G401 (cell line): Measurements from ENCODE around the gene KISS1R. TPM values are rescaled to one million over a fixed set of nuclear protein-coding genes. Genes with fewer than 3 reads are reported as not detected.
"Not testable (repeated sequence)": the region's sequence is repeated elsewhere in the genome, so short reads cannot be mapped to it uniquely, and the experiment has no call there.

Source experiments
- DNase-seq: peaks from one replicate; pipeline ENCODE4 v3.0.0-alpha.2; 2015; ENCODE audit warnings: low spot score
- in situ Hi-C: cut with HindIII; loops from 2 replicates; pipeline ENCODE4 v1.10.0; 2016; ENCODE audit warnings: low sequenced_read_pairs, mixed read lengths
- total RNA-seq: library from RNA; depleted of rRNA; stranded (reverse); fragments of >200 nt; shearing (Covaris generic); gene quantifications from 2 replicates; pipeline ENCODE4 v1.2.3, GENCODE V29; 2014; rRNA removed

The KISS1R gene
- total RNA-seq = 1.8 and 1.9 TPM in 2 replicates

DNA sequence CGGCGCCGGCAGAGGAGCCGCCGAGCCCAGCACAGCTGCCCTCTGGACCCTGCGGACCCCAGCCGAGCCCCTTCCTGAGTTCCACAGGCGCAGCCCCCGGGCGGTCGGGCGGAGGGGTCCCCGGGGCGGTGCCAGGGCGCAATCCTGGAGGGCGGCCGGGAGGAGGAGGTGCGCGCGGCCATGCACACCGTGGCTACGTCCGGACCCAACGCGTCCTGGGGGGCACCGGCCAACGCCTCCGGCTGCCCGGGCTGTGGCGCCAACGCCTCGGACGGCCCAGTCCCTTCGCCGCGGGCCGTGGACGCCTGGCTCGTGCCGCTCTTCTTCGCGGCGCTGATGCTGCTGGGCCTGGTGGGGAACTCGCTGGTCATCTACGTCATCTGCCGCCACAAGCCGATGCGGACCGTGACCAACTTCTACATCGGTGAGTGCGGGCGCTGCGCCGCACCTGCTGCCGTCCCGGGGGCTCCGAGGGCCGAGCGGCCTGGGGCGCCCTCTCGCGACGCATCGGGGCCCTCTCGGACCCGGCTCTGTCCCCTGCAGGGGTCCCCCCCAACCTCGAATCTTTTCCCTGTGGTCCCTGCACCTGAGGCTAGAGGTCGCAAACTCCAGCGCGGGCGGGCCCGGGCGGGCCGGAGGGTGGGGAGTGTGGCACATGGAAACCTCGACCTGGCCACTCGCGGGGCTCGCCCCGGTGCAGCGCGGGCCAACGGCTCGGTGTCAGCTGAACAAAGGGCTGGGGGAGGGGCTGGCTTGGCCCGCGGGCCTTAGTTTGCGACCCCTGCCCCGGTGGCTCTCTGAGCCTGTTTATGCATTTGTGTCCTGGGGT is at the start of gene KISS1R:
KISS1R (plus strand) TSS at position 11 of the 829 bp plus-strand sequence; CDS start at position 181, 170 bp downstream.
- DNase-seq = peak; percentile 41
- in situ Hi-C loops = no loop called here

- DNase-seq = no peak
- in situ Hi-C loops = no loop called here
Observed at GRCh38 chr19:867855-868457, 49.2 kb upstream of the KISS1R start.

DNA sequence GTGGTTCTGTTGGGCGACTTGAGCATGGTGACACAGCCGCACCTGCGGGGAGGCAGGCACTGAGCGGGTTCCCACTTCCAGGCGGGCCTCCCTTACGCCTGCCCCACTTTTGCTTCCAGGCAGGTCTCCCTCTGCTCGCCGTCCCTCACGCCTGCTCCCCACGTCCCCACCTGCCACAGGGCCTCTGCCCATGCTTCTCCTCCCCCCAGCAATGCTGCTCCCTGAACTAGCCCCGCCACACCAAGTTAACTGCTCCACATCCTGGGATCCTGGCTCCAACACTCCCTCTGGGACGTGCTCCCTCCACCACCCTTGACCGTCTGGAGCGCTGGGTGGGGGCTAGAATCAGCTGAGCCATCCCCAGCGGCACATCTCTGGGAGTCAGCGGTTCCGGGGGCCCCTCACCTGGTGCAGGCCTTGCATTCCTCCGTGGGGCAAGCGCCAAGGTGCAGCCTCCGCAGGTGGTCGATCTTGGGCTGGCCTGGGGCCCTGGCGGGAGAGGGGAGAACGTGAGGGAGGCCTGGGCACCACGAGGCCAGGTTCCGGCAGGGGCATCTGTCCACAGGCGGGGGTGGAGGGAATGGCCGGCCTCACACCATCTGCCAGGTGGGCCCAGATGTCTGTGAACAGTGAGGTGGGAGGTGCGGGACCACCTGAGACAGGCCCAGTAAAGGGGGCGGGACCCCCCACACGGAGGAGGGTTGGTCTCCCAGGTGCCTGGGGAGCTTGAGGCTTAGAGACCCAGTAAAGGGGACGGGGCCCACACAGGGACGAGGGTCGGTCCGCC is 48.5 kb upstream of the KISS1R start:
- in situ Hi-C loops = no loop called here
- no peak for DNase-seq

DNA sequence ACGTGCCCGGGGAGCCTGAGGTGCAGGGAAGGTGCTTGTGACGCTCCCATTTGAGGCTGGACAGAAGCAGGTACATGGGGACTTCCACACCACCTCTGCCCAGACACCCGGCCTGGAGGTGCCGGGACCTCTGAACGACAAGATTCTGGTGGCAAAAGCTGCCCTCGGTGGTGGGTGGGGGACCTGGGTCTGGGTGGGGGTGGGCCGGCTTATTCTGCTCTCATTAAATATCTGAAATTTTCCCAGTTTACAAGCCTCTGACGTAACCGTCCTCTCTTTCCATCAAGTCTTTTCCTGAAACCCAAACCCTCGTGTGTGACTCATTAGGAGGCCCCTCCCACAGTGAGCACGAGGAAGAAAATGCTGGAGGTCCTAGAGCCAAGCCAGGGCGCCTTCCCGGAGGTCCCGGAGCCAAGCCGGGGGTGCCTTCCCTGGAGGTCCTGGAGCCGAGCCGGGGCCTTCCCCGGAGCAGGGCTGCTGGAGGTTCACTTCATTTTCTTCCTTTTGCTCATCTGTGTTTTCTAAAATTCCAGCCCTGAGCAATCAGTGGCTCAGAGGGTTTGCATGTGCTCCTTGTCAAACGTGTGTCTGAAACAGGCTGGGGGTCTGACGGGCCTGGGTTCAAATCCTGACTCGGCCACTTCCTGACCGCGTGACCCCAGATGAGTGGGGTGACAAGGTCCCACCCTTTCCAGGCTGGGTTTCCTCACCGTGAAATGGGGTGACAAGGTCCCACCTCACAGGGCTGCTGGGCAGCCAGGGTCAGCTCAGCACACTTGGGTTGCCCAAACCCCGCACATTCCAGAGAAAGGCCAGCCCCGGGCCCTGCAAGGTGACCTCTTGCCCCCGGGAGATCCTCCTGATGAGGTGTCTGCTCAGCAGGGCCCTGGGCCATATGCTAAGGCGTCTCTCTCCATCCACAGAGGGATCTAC is 47.6 kb upstream of the KISS1R start:
- DNase-seq = peak; percentile 25
- in situ Hi-C loops = no loop called here

- DNase-seq = no peak
- in situ Hi-C loops = no loop called here
Observed at GRCh38 chr19:870314-870713, 46.8 kb upstream of the KISS1R start.

GRCh38 chr19:870963-871401 is 46.2 kb upstream of the KISS1R start:
- DNase-seq = peak; percentile 25
- in situ Hi-C loops = no loop called here

DNA sequence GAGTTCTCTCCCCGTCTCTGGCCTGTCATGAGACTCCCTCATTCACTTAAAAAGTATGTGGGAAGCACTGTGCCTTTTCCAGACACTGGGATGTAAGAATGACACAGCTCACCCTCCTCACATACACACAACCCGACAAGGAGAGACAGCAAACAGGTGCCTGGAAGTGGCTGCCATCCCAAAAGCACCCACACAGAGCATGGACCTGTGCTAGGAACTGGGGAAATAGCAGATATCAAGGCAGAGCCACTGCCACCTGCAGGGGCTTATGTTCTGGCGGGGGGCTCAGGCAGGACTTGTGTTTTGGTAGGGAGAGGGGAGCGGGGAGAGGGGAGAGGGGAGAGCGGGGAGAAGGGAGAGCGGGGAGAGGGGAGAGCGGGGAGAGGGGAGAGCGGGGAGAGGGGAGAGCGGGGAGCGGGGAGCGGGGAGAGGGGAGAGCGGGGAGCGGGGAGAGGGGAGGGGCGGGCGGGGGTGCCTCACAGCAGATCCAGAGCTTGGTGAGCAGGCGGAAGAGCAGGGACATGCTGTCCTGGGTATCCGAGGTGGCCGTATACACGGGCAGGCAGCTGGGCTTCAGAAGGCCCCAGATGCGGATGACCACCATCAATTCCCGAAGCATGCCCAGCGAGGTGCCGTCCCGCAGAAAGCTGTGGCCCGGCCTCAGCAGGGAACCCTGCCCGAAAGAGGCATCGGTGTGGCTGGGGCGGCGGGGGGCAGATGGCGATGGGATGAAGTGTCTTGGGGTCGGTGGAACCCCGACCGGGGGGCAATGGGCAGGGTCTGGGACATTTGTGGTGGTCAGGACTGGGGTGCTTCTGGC is 45.5 kb upstream of the KISS1R start:
- in situ Hi-C loops = no loop called here
- peak; percentile 44 for DNase-seq

DNA sequence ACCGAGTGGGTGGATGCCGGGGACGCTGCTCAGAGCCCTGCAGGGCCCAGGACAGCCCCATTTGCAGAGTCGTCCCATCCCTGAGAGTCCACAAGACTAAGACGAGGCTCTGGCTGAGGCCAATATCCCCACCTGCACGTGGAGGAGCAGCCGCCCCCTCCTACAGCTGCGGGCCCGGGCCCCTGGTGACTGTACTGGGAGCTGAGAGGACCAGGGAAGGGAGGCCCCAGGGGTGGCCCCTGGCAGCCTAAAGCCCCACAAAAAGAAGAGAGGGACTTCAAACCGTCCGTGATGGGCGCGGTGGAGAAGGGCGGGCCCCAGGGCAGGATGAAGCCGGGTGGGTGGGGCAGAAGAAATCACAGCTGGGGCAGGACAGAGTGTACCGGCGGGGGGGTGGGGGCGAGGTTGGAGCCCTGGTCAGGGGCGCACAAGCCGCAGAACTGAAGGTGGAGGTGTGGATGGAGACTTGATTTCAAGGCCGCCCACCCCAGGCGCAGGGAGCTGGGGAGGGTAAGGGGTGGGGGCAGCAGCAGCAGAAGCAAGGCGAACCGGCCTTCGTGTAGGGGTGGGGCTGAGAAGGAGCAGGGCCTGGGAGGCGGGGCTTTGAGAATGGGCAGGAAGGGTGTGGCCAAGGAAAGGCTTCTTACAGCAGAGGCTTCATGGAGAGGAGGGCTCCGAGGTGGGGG is 44.7 kb upstream of the KISS1R start:
- in situ Hi-C loops = no loop called here
- no peak for DNase-seq

DNA sequence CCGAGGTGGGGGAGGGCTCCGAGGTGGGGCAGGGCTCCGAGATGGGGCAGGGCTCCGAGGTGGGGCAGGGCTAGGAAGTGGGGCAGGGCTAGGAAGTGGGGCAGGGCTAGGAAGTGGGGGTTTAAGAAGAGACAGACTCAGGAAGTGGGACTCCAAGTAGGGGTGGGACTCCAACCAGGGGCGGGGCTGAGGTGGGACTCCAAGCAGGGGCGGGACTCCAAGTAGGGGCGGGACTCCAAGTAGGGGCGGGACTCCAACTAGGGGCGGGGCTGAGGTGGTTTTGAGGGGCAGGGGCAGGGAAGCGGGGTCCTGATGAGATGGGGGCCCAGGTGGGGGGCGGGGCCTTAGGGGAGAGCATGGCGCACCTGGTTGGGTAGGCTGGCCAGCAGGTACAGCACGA is 44.0 kb upstream of the KISS1R start:
- in situ Hi-C loops = no loop called here
- no peak for DNase-seq

GRCh38 chr19:873561-874041 is 43.5 kb upstream of the KISS1R start:
- in situ Hi-C loops = no loop called here
- no peak for DNase-seq

DNA sequence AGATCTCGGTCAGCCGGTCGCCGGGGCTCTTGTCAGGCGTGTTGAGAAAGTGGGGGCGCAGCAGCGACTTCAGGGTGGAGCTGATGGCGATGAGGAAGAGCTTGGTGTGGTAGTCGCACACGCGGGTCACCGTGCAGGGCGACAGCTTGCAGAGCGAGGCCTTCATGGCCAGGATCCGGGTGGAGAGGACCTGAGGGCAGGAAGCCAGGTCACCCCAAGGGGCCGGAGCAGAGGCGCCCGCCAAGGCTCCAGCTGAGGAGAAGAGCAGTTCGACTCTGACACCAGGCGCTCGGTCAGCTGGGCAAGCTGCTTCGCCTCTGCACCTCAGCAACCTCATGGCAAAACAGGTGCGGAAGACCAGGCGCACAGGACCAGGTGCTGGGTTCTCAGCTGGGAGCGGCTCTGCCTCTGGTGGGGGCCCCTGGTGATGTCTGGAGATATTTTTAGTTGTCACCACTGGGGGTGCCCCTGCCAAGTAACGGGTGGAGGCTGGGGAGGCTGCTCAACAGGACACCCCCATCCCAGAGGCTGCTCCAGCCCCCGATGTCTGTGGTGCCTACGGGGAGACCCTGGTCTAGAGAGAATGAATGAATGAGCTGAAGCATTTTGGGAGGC is 41.8 kb upstream of the KISS1R start:
- in situ Hi-C loops = no loop called here
- no peak for DNase-seq

- in situ Hi-C loops = no loop called here
- no peak for DNase-seq
Observed at GRCh38 chr19:876089-876488, 41.0 kb upstream of the KISS1R start.

DNA sequence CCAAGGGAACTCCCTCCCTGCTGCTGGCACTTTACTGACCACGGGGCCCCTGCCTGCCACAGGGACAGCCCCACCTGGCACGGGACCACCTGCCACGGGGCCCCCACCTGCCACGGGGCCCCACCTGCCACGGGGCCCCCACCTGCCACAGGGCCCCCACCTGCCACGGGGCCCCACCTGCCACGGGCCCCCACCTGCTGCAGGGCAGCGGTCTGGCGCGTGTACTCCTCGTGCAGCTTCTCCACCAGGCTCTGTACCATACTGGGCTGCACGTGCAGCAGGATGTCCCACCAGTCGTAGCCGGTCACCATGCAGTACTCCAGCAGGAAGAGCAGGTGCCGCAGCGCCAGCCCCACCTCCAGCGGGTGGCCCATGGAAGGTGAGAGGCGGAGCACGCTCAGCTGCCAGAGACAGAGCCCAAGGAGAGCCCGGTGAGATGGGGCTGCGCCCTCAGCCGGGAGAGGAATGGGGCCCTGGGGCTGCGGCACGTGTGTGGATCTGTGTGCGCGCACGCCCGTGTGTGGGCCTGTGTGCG is 40.3 kb upstream of the KISS1R start:
- DNase-seq = no peak
- in situ Hi-C loops = no loop called here

DNA sequence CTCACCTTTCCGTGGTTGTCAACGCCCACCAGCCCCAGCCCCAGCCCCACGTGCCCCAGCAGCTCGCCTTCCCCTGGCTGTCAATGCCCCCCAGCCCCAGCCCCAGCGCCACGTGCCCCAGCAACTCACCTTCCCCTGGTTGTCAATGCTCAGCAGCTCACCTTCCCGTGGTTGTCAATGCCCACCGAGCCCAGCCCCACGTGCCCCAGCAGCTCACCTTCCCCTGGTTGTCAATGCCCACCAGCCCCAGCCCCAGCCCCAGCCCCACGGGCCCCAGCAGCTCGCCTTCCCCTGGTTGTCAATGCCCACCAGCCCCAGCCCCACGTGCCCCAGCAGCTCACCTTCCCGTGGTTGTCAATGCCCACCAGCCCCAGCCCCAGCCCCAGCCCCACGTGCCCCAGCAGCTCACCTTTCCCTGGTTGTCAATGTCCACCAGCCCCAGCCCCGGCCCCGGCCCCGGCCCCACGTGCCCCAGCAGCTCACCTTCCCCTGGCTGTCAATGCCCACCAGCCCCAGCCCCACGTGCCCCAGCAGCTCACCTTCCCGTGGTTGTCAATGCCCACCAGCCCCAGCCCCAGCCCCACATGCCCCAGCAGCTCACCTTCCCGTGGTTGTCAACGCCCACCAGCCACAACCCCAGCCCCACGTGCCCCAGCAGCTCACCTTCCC is 39.0 kb upstream of the KISS1R start:
- in situ Hi-C loops, DNase-seq: not testable (repeated sequence)

- DNase-seq, in situ Hi-C loops: not testable (repeated sequence)
Observed at GRCh38 chr19:878751-879561, 38.2 kb upstream of the KISS1R start.
